Measurements from ENCODE around the gene ELANE.
"Not testable (repeated sequence)": the region's sequence is repeated elsewhere in the genome, so short reads cannot be mapped to it uniquely, and the experiment has no call there.

Gene ELANE

GRCh38 chr19:814152-815078 lies 37.7 kb upstream of the ELANE start:
- no peak for DNase-seq (ENCODE audit: low spot score)

GRCh38 chr19:815079-815774 lies 36.9 kb upstream of the ELANE start:
- no peak for DNase-seq (ENCODE audit: low spot score)

DNA sequence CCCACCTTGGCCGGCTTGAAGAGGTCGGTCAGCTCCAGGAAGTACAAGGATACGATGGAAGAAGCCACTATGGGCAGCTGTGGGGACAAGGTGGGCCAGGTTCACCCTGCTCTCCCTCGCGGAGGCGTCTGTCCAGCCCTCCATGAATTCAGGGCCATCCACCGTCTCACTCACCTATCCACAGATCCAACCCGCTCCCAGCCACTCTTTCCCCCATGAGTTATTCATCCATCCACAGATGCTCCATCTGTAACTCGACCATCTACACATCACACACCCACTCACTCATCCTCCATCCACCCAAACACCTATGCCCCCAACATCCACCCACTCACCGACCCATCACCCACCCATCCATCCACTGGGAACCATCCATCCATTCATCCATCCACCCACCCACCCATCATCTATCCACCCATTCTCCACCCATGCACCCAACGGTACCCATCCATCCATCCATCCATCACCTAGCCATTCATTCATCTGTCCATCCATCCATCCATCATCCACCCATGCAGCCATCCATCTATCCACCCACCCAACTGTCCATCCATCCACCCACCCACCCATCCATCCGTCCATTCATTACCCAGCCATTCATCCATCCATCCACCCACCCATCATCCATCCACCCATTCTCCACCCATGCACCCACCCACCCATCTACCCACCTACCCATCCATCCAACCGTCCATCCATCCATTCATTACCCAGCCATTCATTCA lies 36.2 kb upstream of the ELANE start:
- DNase-seq (ENCODE audit: low spot score) = no peak

- no peak for DNase-seq (ENCODE audit: low spot score)
These were observed 35.6 kb upstream of the ELANE start for GRCh38 chr19:816500-816857.

DNA sequence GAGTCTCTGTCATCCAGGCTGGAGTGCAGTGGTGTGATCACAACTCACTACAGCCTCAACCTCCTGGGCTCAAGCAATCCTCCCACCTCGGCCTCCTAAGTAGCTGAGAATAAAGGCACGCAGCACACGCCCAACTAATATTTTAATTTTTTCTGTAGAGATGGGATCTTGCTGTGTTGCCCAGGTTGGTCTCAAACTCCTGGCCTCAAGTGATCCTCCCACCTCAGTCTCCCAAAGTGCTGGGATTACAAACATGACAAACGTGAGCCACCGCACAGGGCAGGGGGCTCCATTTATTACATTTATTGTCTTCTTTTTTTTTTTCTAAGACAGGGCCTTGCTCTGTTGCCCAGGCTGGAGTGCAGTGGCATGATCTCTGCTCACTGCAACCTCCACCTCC lies 31.9 kb upstream of the ELANE start:
- not testable (repeated sequence) for DNase-seq (ENCODE audit: low spot score)

DNA sequence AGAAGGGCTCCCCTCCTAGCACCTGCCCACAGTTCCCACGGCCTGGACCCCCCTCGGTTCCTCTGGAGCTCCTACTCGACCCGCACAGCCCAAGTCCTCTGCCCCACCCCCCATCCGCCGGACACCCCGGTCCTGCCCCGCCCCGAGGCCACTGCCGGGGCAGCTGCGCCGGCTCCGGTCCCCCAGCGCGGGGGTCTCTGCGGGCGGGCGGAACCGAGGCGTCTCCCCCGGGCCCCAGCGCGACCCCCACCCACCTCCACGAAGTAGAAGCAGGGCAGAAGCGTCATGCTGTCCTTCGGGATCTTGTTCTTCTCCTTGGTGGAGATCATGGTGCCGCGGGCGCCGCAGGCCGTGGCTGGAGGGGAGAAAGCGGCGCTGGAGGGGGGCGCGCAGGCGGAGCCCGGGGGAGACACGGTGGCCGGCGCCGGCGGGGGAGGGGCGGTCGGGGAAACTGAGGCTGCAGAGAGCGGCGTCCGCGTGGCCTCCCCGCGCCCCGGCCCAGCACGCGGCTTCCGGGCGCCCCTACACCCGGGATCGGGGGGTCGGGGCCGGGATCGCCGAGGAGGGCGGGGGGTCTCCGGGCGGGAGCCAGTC lies 30.8 kb upstream of the ELANE start:
- DNase-seq (ENCODE audit: low spot score) = no peak

GRCh38 chr19:821825-822503 lies 30.1 kb upstream of the ELANE start, which contains the start of gene PLPPR3:
PLPPR3 (minus strand) TSS chr19:821955; CDS start chr19:821559, 396 bp downstream.
- no peak for DNase-seq (ENCODE audit: low spot score)

GRCh38 chr19:823565-824121 lies 28.5 kb upstream of the ELANE start:
- DNase-seq (ENCODE audit: low spot score) = no peak

DNA sequence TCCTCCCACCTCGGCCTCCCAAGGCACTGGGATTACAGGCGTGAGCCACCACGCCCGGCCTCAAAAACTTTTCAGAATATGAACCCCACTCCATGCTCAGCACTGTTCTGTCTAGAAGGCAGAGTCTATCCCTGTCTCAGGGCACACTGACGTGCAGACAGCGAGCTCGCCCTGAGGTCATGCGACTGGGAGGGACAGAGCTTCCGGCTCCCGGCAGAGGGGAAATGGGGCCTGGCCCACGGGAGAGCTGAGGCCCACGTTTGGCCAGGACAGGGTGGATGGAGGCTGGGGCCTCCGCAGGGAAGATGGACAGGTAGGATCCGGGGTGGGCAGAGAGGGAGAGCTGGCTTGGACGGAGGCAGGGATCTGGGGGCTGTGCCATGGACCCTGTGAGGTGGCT lies 27.2 kb upstream of the ELANE start:
- no peak for DNase-seq (ENCODE audit: low spot score)

GRCh38 chr19:825897-826644 lies 26.0 kb upstream of the ELANE start:
- DNase-seq (ENCODE audit: low spot score) = no peak

DNA sequence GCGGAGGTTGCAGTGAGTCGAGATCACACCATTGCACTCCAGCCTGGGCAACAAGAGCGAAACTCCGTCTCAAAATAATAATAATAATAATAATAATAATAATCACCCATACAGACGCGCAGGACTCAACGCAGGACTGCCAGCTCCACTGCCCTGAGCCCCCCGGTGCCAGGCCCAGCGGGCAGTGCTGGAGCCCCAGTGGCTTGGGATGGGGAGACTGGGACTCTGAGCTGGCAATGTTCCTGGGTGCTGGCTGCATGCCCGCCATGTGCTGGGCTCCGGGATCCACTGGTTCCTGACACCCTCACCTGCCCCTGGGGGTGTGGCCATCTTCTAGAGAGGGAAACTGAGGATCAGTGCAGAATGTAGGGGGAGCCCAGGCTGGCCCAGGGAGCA lies 24.8 kb upstream of the ELANE start:
- no peak for DNase-seq (ENCODE audit: low spot score)

DNA sequence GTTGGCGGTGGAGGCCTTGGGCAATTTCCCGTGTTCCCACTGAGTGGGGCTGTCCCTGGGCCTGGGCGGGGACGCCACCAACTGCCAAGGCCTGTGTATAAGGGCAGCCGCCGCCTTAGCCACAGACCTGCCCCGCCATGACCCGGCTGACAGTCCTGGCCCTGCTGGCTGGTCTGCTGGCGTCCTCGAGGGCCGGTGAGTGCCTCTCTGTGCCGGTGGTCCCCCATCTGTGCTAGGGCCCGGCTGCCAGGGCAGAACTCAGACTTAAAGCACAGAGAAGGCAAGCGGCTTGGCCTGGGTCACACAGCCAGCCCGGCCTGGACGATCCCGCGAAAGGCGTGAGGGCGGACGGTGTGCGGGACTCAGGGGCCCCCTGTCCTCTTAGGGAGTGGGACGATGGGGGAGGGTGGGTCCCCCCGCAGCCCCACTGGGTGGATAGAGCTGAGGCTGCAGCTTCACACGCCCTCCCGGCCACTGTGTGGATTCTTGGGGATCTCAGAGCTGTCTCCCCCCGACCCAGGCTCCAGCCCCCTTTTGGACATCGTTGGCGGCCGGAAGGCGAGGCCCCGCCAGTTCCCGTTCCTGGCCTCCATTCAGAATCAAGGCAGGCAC lies 24.3 kb upstream of the ELANE start, which contains the start of gene AZU1:
AZU1 (plus strand) TSS at position 128 of the 612 bp plus-strand sequence; CDS start at position 138, 10 bp downstream.
- DNase-seq (ENCODE audit: low spot score) = no peak

- no peak for DNase-seq (ENCODE audit: low spot score)
These were observed 22.9 kb upstream of the ELANE start for GRCh38 chr19:829129-829758.

GRCh38 chr19:831407-832369 lies 20.4 kb upstream of the ELANE start:
- no peak for DNase-seq (ENCODE audit: low spot score)

- no peak for DNase-seq (ENCODE audit: low spot score)
These were observed 17.9 kb upstream of the ELANE start for GRCh38 chr19:834216-834615.

DNA sequence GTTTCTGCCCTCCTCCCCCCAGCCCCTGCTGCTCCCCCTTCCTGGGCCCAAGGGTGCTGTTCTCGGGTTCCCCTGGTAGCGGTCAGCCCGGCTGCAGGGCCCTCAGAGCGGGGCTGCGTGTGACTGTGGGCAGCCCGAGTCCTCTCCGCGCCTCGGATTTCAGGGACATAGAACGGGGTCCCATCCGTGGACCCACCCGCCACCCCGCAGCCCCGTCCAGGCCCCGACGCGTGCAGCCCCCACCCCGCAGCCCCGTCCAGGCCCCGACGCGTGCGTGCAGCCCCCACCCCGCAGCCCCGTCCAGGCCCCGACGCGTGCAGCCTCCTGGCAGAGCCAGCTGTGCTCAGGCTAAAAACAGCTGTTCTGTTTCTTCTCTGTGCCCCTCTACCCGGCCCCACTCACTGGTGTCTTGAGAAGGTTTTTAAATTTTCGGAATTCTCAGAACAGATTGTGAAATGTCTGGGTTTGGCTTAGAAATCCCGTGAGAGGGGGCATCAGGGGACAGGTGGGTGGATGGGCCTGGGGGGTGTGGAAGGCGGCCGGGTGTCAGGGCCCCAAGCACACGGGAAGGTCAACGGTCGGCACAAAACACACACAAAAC lies 16.8 kb upstream of the ELANE start:
- DNase-seq (ENCODE audit: low spot score) = no peak

- no peak for DNase-seq (ENCODE audit: low spot score)
These were observed 11.4 kb upstream of the ELANE start, which contains the start of gene PRTN3 for GRCh38 chr19:840519-841206. PRTN3 (plus strand) TSS chr19:840999; CDS start chr19:841009, 10 bp downstream.
